Esophagus (tissue), 2 donors: Measurements from ENCODE around the gene MAP2K4. TPM values are rescaled to one million over a fixed set of nuclear protein-coding genes. Genes with fewer than 3 reads are reported as not detected.
"Not testable (repeated sequence)": the region's sequence is repeated elsewhere in the genome, so short reads cannot be mapped to it uniquely, and the experiment has no call there.

Experiments
- H3K27ac ChIP-seq, 2 donors: one replicate each; pipeline ENCODE4 v1.5.1; 2013; ENCODE audit warnings: low read depth in 2 of 2, mild to moderate bottlenecking in 2 of 2, inconsistent platforms in 1 of 2, low read length in 1 of 2, moderate library complexity in 1 of 2
- H3K27me3 ChIP-seq, 2 donors: one replicate each; pipeline ENCODE4 v1.6.1; 2013; ENCODE audit warnings: low read length in 2 of 2, control low read depth in 1 of 2, mild to moderate bottlenecking in 1 of 2; ENCODE audit not compliant: insufficient read depth in 2 of 2, control insufficient read depth in 1 of 2
- H3K36me3 ChIP-seq, 2 donors: one replicate each; pipeline ENCODE4 v1.6.1; 2013; ENCODE audit warnings: low read length in 1 of 2; ENCODE audit not compliant: control insufficient read depth in 2 of 2, insufficient read depth in 2 of 2
- H3K4me1 ChIP-seq, 2 donors: one replicate each; pipeline ENCODE4 v1.6.1; 2013; ENCODE audit warnings: low read length in 1 of 2; ENCODE audit not compliant: control insufficient read depth in 2 of 2, insufficient read depth in 2 of 2
- H3K4me3 ChIP-seq, 2 donors: one replicate each; pipeline ENCODE4 v1.5.1; 2013; ENCODE audit warnings: low read length in 2 of 2, mild to moderate bottlenecking in 2 of 2, low read depth in 1 of 2, moderate library complexity in 1 of 2
- H3K9me3 ChIP-seq, 2 donors: one replicate each; pipeline ENCODE4 v1.6.1; 2013; ENCODE audit warnings: mild to moderate bottlenecking in 2 of 2, low read depth in 1 of 2, low read length in 1 of 2, moderate library complexity in 1 of 2; ENCODE audit not compliant: control insufficient read depth in 2 of 2, insufficient read depth in 1 of 2
- WGBS, 2 donors: extraction: QIAGEN DNeasy Blood & Tissue Kit; methylation state at CpG; one replicate each; pipeline ENCODE4 v1.1.7; 2013; 5-methylcytosine and 5-hydroxymethylcytosine counted together
- polyA plus RNA-seq, 2 donors: library from polyadenylated mRNA; stranded (reverse); fragments of 200-250 nt; gene quantifications; one replicate each; pipeline ENCODE4 v1.2.3, GENCODE V29; 2013
- donor health status: healthy with polysubstance abuse.
- donor health status: Bipolar disorder and iron deficiency.

Gene MAP2K4
- polyA plus RNA-seq, 2 donors: 13.6 to 16.5 TPM

DNA sequence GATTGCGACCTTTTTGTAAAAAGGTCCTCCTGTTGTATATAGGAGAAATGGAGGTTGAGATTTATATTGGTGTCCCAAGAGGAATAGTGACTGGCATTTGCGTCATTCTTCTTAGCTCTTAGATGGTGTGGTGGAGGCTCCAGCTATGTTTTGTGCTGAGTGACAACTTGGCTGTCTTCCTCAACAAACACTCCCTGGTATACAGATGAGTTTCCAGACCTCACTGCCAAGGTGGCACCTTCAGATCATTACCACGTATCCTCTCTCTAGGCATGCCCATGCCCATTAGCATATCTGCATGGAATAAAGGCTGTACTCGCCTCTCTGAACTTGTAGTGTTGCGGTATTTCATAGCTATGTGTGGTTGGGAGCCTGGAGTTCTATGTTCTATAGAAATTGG lies 120.0 kb downstream of the MAP2K4 start:
- H3K27ac ChIP-seq: no peak overlapping the region
- 92% methylated on average over 5 of the region's 5 CpGs for WGBS, 2 donors
- H3K9me3 ChIP-seq: no peaks in the 10 kb centered on the region
- H3K27me3 ChIP-seq: no peaks in the 10 kb centered on the region
- H3K4me1 ChIP-seq: no peaks in the 10 kb centered on the region
- no peak overlapping the region for H3K4me3 ChIP-seq
- H3K36me3 ChIP-seq: peaks cover 4 to 19% of the 10 kb centered on the region in 2 donors

GRCh38 chr17:12162187-12162586 lies 141.5 kb downstream of the MAP2K4 start:
- H3K4me1 ChIP-seq, H3K9me3 ChIP-seq, H3K36me3 ChIP-seq, H3K4me3 ChIP-seq, H3K27ac ChIP-seq, H3K27me3 ChIP-seq: not testable (repeated sequence)
- WGBS, 2 donors: 50 to 58% methylated on average over 8 of the region's 8 CpGs

DNA sequence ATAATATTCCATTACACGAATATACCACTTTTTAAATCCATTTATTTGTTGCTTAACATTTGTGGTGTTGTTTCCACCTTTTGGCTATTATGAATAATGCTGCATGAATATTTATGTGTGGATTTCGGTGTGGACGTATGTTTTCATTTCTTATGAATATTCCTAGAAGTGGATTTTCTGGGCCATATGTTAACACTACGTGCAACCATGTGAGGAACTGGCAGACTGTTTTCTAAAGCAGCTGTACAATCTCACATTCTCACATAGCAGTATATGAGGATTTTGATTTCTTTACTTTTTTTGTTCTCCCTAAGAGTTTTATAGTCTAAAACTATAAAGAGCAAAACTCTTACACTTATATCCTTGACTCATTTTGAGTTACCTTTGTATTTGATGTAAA lies 143.4 kb downstream of the MAP2K4 start:
- Histone ChIP-seq H3K4me1 (no peaks in the 10 kb centered on the region), H3K36me3 (no peaks in the 10 kb centered on the region), H3K9me3 (peaks cover 0 to 4% of the 10 kb centered on the region in 2 donors), H3K27ac (no peak overlapping the region), H3K27me3 (no peaks in the 10 kb centered on the region), H3K4me3 (no peak overlapping the region)
- WGBS, 2 donors: 91 to 94% methylated on average over 4 of the region's 4 CpGs

DNA sequence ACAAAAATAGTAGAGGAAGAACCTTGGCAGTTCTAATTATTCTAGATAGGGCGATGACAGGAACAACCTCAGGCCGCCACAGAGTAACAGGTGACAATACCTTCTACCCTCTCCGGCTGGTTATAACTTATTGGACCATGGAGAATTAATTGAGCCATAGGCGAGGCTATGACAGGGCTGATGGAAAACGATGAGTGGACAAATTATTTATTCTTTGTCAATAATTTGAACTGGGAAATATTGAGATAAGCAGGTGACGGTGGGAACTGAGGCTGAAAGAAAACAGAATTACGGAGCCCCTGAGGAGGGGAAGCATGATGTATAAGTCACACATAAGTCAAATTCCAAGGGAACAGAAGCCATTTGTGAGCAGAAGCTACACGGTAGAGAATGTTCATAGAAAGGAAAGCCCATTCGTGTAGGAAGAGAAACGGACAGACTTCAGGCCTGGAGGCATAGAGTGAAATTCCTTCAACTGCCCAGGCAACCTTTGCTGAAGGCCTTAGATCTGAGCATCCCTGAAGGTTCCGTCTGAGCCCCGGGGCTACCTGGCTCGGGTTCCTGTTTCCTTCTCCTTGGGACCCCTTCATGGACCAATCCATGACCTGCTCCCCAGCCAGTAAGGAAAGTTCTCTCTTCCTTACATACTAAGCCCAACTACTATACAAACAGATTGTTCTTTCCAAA lies 158.1 kb downstream of the MAP2K4 start:
- no peak overlapping the region for H3K27ac ChIP-seq

DNA sequence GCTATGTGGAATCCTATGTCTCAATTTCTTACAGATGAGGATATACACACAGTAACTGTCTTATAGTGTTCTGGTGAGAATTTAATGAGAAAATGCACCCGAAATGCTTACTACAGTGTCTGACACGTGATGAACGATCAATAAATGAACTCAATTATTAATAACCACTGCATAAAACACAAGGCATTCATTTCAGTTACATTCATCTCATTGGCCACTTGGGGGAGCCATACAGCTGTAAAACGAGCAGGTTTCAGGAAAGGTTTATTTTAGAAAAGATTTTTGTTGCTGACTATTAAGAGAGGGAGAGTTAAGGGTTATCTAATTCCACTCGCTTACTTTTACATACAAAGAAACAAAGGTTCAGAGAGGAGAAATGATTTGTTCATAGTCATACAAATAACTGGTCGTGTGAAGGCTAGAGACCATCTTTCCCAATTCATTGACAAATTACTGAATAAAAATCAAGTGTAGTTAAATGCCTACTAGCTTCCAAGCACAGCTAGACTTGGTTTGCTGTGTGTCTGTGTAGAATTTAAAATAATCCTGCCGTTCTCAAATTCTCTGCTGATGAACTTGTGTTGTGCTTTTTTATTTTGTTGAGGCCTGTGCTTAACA lies 160.1 kb downstream of the MAP2K4 start:
- H3K27ac ChIP-seq: no peak overlapping the region
- H3K4me1 ChIP-seq: no peaks in the 10 kb centered on the region
- WGBS, 2 donors: 11 to 12% methylated on average over 7 of the region's 7 CpGs
- no peaks in the 10 kb centered on the region for H3K9me3 ChIP-seq
- no peak overlapping the region for H3K4me3 ChIP-seq
- no peaks in the 10 kb centered on the region for H3K36me3 ChIP-seq
- no peaks in the 10 kb centered on the region for H3K27me3 ChIP-seq

More for the DNA sequence above, 158.1 kb downstream of the MAP2K4 start:
- Histone ChIP-seq H3K4me1 (no peaks in the 10 kb centered on the region), H3K27me3 (no peaks in the 10 kb centered on the region), H3K4me3 (no peak overlapping the region), H3K36me3 (no peaks in the 10 kb centered on the region), H3K9me3 (no peaks in the 10 kb centered on the region)
- 82 to 83% methylated on average over 13 of the region's 13 CpGs for WGBS, 2 donors

DNA sequence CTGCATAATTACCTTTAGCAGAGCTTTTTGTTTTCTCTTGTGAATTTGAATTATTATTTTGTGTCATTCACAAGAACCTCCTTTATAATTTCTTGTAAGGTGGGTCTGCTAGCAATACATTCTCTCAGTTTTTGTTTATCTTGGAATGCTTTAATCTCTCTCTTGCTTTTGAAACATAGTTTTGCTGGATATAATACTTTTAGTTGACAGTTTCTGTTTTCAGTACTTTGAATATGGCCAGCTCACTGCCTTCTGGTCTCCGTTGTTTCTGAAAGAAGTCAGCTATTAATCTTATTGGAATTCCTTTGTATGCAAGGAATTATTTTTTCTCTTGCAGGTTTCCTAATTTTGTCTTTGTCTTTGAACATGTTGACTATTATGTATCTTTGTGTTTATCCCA lies 167.0 kb downstream of the MAP2K4 start:
- H3K4me1 ChIP-seq: no peaks in the 10 kb centered on the region
- no peak overlapping the region for H3K4me3 ChIP-seq
- no peaks in the 10 kb centered on the region for H3K27me3 ChIP-seq
- no peaks in the 10 kb centered on the region for H3K36me3 ChIP-seq
- no peak overlapping the region for H3K27ac ChIP-seq
- WGBS, 2 donors: 86 to 90% methylated on average over 1 of the region's 1 CpG
- no peaks in the 10 kb centered on the region for H3K9me3 ChIP-seq

GRCh38 chr17:12193144-12193735 lies 172.6 kb downstream of the MAP2K4 start:
- Histone ChIP-seq H3K27me3 (no peaks in the 10 kb centered on the region), H3K36me3 (no peaks in the 10 kb centered on the region), H3K9me3 (no peaks in the 10 kb centered on the region), H3K4me3 (no peak overlapping the region), H3K27ac (no peak overlapping the region), H3K4me1 (no peaks in the 10 kb centered on the region)
- WGBS, 2 donors: 66 to 73% methylated on average over 3 of the region's 3 CpGs

Other genes with a start within 250 kb of the MAP2K4 start
- gene ZNF18, start 23.4 kb upstream of the MAP2K4 start, polyA plus RNA-seq: 1 to 10 TPM; 4.6 to 5.9 TPM